HepG2 (cell line): Measurements from ENCODE around the gene WWC2.

Experiments
- CTCF ChIP-seq: sonication (generic); formaldehyde crosslinking; IDR thresholded peaks from 2 replicates; pipeline ENCODE4 v1.5.0; 2020; ENCODE audit warnings: mild to moderate bottlenecking, missing genetic modification reagents, moderate library complexity
- NCOA5 ChIP-seq: sonication (generic); formaldehyde crosslinking; IDR thresholded peaks from 2 replicates; pipeline ENCODE4 v1.4.0; 2020; ENCODE audit warnings: missing genetic modification reagents
- NFIB ChIP-seq: sonication (generic); formaldehyde crosslinking; IDR thresholded peaks from 2 replicates; pipeline ENCODE4 v1.9.0; 2021; ENCODE audit warnings: missing genetic modification reagents, mild to moderate bottlenecking, borderline replicate concordance
- POLR2A ChIP-seq, 2 experiments: IDR thresholded peaks; 2 replicates each; pipeline ENCODE4 v1.6.1; 2011; ENCODE audit warnings: low read depth in 2 of 2, low read length in 2 of 2, mild to moderate bottlenecking in 1 of 2, moderate library complexity in 1 of 2; ENCODE audit not compliant: insufficient read depth in 1 of 2
- POLR2AphosphoS2 ChIP-seq: IDR thresholded peaks from 2 replicates; pipeline ENCODE4 v1.6.1; 2011; ENCODE audit warnings: low read depth, low read length, improper control_type of control experiment
- SRF ChIP-seq: IDR thresholded peaks from 2 replicates; pipeline ENCODE4 v1.6.1; 2011; ENCODE audit warnings: mild to moderate bottlenecking, low read depth, low read length, moderate library complexity
- TCF12 ChIP-seq, 2 experiments: fragments of 450-650 bp in 1 of 2; sonication (generic) in 1 of 2; formaldehyde crosslinking in 1 of 2; IDR thresholded peaks; 2 replicates each; pipeline versions ENCODE4 v1.6.1 to v1.8.0; 2017 to 2022; ENCODE audit warnings: antibody characterized with exemption in 1 of 2, mild to moderate bottlenecking in 1 of 2, missing genetic modification reagents in 1 of 2, moderate library complexity in 1 of 2
- USF2 ChIP-seq, 2 experiments: sonication (generic) in 1 of 2; formaldehyde crosslinking in 1 of 2; IDR thresholded peaks; 2 replicates each; pipeline versions ENCODE4 v1.5.1 to v1.6.1; 2011 to 2020; ENCODE audit warnings: borderline replicate concordance in 1 of 2, low read depth in 1 of 2, low read length in 1 of 2, mild to moderate bottlenecking in 1 of 2, missing genetic modification reagents in 1 of 2, moderate library complexity in 1 of 2
- ZFY ChIP-seq: sonication (generic); formaldehyde crosslinking; IDR thresholded peaks from 2 replicates; pipeline ENCODE4 v1.4.0; 2020; ENCODE audit warnings: missing genetic modification reagents
- ZNF709 ChIP-seq: sonication (generic); formaldehyde crosslinking; IDR thresholded peaks from 2 replicates; pipeline ENCODE4 v1.5.0; 2020; ENCODE audit warnings: mild to moderate bottlenecking, missing genetic modification reagents

GRCh38 chr4:183288955-183289354, 189.9 kb downstream of the WWC2 start:
- TF ChIP-seq TCF12 (IDR thresholded peaks at IDR 0.05) (no peak), TCF12 (CRISPR knock-in tag; IDR thresholded peaks at IDR 0.05) (no peak), POLR2A (IDR thresholded peaks at IDR 0.05; ENCODE audit: insufficient read depth in 1 of 2, low read depth in 2 of 2, low read length in 2 of 2) (no peak), ZFY (CRISPR knock-in tag) (no peak), NCOA5 (CRISPR knock-in tag) (no peak), USF2 (IDR thresholded peaks at IDR 0.05; ENCODE audit: low read depth, low read length) (no peak), USF2 (CRISPR knock-in tag; IDR thresholded peaks at IDR 0.05; ENCODE audit: borderline replicate concordance) (no peak), NFIB (CRISPR knock-in tag) (no peak), POLR2AphosphoS2 (no peak), CTCF (no peak), ZNF709 (no peak), SRF (no peak)
